ENCODE measurements around the gene OR2A2.
A peak's percentile ranks its signal among the peaks of the same experiment; 100 is the strongest.
"Not testable (repeated sequence)": the region's sequence is repeated elsewhere in the genome, so short reads cannot be mapped to it uniquely, and the experiment has no call there.

OR2A2 gene, protein sequence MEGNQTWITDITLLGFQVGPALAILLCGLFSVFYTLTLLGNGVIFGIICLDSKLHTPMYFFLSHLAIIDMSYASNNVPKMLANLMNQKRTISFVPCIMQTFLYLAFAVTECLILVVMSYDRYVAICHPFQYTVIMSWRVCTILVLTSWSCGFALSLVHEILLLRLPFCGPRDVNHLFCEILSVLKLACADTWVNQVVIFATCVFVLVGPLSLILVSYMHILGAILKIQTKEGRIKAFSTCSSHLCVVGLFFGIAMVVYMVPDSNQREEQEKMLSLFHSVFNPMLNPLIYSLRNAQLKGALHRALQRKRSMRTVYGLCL

DNA sequence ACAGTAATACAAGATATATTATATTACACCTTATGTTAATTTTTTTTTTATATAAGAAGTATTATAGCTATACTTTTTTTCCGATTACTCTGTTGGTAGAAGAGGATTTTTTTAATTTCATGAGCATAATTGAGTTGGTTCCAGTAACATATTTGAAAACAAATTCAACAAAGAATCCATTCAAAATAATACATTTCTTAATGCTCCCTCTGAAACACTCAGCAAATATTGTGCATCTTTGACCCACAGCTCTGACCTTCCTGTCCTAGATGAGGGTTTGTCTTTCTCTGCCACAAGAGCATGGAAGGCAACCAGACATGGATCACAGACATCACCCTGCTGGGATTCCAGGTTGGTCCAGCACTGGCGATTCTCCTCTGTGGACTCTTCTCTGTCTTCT, at the start of gene OR2A2:
Gene OR2A2, plus strand, starts transcription at position 301 of the 400 bp plus-strand sequence. Its CDS starts 0 bp downstream, at position 301.
- no peak for DNase-seq

DNA sequence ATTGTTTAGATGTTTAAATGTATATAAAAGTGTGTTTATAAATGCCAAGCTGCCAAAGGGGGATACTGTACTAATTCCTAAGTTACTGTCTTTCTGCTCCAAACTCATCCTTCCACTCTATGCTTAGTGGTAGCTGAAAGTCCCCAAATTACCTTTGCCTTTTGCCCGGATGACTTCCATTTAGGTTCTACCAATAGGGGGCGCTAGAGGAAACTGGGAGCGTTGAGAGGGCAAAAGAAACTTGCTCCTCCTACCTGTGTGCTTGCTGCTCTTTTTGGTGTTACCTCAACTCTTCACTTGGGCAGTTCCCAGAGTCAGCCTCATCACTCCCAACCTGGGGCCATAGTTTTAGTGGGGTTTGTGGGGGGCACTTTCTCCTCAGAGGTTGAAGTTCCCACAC, 45.7 kb upstream of the OR2A2 start:
- no peak for DNase-seq

DNA sequence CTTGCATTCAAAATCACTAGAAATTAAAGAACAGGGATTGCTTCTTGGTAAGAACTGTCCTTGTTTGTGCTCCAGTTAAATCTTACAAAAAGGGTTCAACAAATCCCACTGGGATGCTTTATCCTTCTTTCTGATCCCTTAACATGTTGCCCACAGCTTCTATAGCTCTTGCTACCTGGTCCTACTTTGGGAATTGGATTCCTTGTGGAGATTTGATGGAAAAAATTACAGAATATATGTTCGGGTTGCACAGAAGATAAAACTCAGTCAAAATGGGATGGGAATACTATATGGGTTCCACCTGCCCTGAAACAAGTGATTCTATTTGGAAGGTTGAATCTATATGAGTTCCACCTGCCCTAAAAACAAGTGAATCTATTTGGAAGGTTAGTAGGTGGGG, 39.9 kb upstream of the OR2A2 start, which contains the start of gene OR2A25:
Gene OR2A25, plus strand, starts transcription at position 301 of the 400 bp plus-strand sequence. CDS start 4,409 bp downstream, outside the sequence.
- DNase-seq = no peak

DNA sequence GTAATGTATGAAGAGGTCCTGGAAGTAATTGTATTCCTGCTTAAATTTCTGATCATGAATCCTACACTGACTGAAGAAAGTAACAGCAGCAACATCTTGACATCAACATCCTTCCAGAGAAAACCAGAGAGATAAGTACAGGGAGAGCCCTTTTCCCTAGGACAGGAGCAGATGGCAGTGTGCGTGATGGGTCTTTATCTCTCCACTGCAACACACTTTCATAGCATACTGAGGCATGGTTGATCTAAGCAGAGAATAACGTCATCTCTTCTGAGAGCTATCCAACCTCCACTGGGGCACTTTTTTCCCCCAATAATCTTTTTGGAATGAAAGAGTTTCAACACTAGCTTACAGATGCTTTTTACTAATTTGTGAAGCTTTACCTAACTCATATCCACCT, 39.4 kb upstream of the OR2A2 start:
- DNase-seq = no peak

DNA sequence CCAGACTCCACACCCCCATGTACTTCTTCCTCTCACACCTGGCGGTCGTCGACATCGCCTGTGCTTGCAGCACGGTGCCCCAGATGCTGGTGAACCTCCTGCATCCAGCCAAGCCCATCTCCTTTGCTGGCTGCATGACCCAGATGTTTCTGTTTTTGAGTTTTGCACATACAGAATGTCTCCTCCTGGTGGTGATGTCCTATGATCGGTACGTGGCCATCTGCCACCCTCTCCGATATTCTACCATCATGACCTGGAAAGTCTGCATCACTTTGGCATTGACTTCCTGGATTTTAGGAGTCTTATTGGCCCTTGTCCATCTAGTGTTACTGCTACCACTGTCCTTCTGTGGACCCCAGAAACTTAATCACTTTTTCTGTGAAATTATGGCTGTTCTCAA, 35.0 kb upstream of the OR2A2 start:
- no peak for DNase-seq

DNA sequence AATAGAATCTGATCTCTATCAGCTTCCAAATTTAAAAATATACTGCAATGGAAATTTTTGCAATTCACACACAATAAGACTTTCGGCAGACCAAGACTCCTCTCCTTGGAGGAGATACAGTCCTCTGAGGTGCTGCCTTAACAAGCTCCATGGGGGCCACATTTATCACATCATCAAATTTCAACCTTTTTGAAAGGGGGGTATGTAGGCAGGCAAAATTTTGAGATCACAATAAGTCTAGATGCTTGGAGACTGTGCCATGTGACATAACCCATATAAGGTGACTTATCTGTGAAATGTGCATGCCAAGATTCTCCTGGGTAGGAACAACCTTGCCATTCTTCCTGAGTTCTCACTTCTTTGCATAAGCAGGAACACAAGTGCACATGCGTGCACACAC, 23.4 kb upstream of the OR2A2 start, which contains the start of gene OR2A12:
Gene OR2A12, plus strand, starts transcription at position 301 of the 400 bp plus-strand sequence. CDS start 8,830 bp downstream, outside the sequence.
- DNase-seq = no peak

DNA sequence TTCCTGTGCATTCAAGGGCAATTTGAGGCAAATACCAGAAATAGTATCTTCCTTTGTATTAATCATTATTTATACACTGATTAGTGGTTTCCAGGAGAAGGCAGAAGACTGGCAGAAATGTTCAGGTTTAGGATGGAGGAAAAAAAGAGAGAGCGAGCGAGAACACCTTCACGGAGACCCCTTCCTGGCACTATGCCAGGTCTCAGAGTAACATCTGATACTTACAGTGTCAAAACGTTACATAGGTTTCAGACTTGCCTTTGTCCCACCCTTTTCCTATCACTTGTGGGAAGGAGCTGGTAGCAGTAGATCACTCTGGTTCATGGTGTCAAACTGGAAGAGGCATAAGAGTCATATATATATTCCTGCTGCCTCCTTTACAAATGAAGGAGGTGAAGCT, 22.7 kb upstream of the OR2A2 start:
- DNase-seq = no peak

DNA sequence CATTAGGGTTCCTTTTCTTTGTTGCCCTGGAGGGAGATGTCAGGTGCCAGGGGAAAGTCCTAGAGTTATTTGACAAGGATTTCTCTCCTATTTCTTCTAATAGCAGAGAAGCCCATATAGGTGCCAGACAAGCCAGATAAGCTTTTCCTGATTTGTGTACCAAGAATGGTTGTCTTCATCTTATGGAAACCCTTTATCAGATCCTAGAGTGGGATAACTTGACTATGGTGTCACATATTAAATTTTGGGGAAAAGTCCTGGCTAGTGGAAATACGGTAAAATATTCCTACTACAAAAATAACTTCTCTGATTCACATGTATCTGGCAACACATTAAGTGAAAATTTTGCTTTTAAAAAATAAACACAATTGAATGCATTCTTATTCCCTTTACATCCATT, 22.2 kb upstream of the OR2A2 start:
- no peak for DNase-seq

DNA sequence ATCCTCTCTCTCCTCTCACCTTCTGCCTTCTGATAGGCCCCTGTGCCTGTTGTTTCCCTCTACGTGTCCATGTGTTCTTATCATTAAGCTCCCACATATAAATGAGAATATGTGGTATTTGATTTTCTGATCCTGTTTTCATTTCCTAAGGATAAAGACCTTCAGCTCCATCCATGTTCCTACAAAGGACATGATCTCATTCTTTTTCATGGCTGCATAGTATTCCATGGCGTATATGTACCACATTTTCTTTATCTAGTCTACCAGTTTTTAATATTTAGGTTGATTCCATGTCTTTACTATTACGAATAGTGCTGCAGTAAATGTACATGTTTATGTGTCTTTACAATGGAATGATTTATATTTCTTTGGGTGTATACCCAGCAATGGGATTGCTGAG, 18.7 kb upstream of the OR2A2 start:
- DNase-seq = no peak

DNA sequence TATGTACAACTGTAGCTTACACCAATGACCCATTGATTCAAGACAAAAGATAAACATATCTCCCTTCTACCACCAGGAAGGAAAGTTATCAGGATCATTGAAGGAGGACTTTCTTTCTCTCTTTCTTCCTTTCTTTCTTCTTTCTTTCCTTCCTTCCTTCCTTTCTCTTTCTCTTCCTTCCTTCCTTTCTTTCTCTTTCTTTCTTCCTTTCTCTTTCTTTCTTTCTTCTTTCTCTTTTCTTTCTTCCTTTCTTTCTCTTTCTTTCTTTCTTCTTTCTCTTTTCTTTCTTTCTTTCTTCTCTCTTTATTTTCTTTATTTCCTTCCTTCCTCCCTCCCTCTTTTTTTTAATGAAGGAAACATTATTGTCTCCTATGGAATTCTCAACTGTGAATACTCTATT, 10.6 kb upstream of the OR2A2 start:
- no peak for DNase-seq

DNA sequence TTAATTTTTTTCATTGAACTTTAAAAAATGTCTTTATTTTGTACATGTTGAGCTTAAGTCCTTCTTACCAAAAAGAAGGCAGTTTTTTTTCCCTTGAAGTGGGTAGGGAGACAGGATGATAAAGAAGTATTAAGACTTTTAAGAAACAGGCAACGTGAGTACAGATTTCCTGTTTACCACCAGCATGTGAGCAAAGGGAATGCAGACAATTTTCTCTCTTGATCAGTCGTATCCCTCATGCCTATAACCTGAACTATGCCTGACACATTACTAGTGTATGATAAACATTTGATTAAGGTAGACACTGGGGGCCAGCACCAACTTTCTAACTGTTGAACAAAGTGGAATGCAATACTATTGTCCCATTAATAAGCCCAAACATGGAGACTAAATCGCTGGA, 8.8 kb upstream of the OR2A2 start:
- DNase-seq = no peak

DNA sequence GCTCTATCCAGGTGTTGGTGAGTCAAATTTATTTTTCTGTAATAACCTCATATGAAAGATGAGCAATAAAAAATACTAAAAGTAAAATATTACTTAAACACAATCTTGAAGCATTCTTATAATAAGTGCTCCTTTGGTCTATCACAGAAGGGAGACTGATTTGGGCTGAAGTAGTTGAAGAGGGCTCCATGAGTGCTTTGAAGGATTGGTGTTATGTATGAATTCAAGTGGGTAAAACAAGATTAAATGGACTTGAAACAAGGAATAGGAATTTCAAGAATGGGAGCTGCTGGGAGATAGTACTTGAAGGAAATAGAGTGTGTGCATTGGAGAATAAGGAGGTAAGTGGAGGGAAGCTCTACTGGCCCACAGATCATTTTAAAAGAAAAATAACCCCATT, 7.3 kb upstream of the OR2A2 start:
- no peak for DNase-seq

DNA sequence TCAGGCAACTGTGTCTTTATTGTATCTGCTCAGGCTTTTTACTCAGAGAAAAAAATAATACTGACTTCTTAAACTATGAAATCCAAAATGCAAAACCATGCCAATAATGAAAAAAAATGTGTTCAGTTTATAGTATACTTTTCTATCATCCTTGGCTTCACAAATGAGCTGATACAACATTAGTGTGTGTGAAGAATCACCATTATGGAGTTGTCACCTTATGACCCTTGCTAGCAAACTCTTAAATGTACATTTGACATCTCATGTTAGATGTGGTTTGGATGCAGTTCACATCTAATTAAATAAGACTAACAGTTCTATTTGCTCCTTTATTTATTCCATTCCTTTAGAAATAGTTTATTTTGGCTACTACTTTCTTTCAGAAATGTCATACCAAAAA, 4.2 kb upstream of the OR2A2 start:
- no peak for DNase-seq

DNA sequence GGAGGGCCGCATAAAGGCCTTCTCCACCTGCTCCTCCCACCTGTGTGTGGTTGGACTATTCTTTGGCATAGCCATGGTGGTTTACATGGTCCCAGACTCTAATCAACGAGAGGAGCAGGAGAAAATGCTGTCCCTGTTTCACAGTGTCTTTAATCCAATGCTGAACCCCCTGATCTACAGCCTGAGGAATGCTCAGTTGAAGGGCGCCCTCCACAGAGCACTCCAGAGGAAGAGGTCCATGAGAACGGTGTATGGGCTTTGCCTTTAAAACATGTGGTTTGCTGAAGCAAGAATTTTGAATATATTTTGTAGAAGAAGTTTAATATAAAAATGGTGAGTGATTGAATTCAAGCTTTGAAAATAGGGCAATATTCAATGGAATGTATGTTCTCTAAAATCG, 889 bp downstream of the OR2A2 start:
- DNase-seq = no peak

DNA sequence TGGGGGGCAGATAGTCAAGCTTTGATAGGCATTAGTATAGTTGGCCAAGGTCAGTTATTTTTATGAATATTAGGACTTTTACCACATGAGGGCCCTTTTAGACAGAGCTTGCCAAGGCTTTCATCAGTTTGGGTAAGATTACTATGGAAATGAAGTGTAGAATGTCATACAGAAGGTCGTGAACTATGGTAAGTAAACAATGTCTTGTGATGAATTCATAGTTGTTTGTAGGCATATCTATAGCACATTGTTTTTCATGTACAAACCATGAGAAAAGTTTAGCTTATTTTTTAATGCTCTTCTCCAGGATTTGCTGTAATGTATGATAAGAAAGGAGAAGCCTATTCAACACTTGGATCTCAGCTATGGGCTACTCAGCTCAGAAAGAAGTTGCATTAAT, 4.3 kb downstream of the OR2A2 start:
- DNase-seq = no peak

DNA sequence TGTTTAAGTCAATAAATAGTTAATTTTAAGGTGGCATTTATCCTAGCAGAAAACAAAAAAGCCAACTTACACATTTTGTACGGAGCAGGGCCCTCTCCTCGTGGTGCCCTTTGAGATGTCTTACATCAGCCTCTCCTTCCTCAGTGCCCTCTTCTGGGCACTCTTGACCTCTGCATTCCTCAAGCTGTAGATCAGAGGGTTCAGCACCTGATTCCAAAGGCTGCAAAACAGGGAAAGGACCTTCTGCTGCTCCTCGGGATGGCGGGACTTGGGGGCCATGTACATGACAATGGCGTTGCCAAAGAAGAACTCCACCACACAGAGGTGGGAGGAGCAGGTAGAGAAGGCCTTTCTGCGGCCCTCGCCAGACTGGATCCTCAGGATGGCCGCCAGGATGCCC, 9.0 kb downstream of the OR2A2 start:
- no peak for DNase-seq

DNA sequence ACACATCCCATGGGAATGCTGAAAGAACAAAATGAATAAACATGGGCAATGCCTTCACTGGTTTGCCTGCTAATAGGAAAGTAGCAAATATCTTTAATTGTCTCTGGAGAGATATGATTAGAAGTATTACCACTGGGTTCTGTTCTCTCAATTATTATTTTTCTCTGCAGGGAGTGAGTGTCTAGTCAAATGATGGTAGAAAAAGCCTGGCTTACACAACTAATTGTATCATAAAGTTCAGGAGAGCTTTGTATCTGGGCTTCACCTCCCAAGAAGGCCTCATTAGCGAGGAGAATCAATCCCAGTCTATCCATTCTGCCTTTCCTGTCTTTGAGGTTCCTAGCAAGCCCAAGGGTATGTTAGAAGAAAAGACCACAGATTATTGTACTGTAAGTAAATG, 13.5 kb downstream of the OR2A2 start, which contains the start of gene OR2A14:
Gene OR2A14, plus strand, starts transcription at position 301 of the 400 bp plus-strand sequence. CDS start 5,937 bp downstream, outside the sequence.
- DNase-seq = no peak

DNA sequence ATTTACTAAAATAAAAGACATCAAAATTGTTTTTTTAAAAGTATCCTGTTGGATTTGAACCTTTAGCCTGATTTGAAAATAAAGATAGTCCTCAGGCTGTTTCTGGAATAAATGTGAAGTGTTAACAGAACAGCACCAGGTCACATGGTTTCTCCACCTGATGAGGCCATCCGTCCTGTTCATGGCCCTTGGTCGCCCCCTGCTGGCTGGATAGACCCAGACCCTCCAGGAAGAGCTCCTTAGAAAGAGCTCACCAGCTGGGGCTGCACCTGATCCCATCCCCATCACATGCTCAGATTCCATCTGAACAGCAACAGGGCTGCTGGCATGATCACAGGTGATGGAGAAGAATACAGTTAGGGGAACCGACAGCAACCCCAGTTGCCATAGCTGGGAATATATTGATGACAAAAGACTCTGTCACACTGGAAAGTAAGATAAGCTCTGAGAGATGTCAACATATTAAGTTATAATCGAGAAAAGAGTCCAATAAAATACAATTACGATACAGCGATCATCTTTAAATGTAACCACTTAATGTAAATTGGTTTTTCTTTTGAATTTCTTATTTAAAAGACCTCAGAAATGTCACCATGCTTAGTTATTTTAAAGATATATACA, 18.4 kb downstream of the OR2A2 start:
- DNase-seq = peak; percentile 78

DNA sequence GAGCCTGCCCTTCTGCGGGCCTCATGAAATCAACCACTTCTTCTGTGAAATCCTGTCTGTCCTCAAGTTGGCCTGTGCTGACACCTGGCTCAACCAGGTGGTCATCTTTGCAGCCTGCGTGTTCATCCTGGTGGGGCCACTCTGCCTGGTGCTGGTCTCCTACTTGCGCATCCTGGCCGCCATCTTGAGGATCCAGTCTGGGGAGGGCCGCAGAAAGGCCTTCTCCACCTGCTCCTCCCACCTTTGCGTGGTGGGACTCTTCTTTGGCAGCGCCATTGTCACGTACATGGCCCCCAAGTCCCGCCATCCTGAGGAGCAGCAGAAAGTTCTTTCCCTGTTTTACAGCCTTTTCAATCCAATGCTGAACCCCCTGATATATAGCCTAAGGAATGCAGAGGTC, 20.2 kb downstream of the OR2A2 start:
- not testable (repeated sequence) for DNase-seq

DNA sequence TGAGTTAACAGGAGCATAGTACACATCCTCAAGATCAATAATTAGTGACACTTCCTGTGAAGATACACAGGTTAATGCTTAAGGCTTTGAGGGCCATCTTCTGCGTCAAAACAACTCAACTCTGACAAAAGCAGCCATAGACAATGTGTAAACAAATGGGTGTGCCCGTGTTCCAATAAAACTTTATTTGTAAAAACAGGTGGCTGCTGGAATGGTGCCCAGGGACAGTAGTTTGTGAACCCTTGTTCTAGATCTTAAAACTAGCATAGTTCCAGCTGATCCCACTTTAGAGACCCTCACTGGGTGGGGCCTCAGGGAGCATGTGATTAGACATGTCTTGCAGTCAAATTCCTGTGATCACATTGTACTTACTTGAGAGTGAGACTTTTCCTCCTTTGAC, 21.3 kb downstream of the OR2A2 start:
- DNase-seq = no peak

DNA sequence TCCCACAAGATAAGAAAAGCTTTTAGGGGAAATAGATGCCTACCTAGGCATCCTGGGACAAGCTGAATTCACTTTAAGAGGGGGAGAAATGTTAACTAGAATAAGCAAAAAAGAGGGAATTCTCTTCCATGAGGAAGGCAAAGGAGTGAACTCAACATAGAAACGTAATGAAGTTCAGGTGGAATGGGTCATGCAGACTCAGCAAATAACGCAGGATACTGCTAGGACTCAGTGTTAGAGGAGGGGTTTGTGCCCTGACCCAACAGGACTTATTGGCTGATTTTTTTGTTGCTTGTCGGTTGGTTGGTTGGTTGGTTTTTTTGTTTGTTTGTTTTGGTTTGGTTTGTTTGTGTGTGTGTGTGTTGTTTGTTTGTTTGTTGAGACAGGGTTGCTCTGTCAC, 22.9 kb downstream of the OR2A2 start:
- DNase-seq = no peak

DNA sequence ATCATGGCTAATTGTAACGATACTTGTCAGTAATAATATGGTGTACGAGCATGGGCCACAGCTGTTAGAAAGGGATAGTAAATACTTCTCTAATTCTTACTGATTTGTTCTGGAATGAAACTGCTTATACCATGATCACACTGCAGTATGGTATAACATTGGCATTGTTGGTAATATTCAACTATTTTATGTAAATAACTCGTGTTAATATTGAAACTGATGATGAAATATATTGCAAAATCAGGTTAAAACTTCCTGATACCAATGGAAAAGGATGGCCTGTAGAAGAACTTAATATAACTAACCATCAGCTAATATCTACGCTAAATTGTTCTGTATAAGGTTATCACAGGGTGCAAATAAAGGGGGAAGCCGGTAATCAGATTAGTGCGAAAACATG, 23.9 kb downstream of the OR2A2 start:
- no peak for DNase-seq

DNA sequence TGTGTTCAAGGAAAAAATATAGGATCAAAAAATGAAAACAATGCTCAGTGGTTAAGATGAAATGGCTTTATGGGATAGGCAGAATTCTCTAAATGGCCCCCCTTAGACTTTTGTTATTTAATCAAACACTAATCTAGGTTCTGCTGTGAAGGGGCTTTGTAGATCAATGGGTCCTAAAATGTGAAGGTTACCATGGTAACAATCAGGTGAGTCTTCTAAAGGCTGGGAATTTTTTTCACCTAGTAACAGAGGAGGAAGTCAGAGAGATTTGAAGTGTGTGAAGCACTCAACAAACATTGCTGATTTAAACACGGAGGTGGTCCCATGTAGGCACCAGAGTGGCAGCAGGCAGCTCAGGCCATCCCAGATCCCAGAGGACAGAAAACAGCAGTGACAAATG, 24.7 kb downstream of the OR2A2 start:
- DNase-seq = no peak

DNA sequence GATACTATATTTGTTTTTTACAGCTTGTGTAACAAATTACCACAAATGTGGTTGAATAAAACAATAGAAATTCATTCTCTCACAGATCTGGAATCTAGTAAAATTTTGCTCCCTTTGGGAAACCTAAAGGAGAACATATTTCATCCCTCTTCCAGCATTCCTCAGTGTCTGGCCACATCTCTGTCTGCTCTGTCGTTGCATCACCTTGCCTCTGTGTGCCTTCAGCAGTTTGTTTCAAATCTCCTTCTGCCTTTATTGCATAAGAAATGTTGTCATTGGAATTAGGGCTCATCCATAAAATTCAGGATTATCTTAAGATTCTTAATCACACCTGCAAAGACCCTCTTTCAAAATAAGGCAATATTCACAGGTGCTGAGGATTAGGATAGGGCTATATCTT, 28.1 kb downstream of the OR2A2 start:
- DNase-seq = no peak

DNA sequence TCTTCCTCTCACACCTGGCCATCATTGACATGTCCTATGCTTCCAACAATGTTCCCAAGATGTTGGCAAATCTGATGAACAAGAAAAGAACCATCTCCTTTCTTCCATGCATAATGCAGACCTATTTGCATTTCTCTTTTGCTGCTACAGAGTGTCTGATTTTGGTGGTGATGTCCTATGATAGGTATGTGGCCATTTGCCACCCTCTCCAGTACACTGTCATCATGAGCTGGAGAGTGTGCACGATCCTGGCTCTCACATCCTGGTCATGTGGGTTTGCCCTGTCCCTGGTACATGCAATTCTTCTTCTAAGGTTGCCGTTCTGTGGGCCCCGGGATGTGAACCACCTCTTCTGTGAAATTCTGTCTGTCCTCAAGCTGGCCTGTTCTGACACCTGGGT, 32.8 kb downstream of the OR2A2 start:
- DNase-seq = no peak

All from activated CD4-positive, alpha-beta T cell treated with anti-CD3 and anti-CD28 coated beads for 1 hour (primary cell).